NCI-H1105 (cell line): ENCODE results near the gene RTL5.

ENCODE experiments used
- DNase-seq: peaks from one replicate; lab custom pipeline; 2025; lab: John Stamatoyannopoulos, UW

RTL5 gene

GRCh38 chrX:72108666-72109065 is 23.0 kb downstream of the RTL5 start:
- no peak for DNase-seq

- DNase-seq, result no peak
Measured at GRCh38 chrX:72107841-72108595, 23.7 kb downstream of the RTL5 start.

GRCh38 chrX:72107320-72107719 is 24.4 kb downstream of the RTL5 start:
- no peak for DNase-seq

GRCh38 chrX:72105436-72105835 is 26.3 kb downstream of the RTL5 start:
- DNase-seq, result no peak

- DNase-seq, result no peak
Measured at GRCh38 chrX:72102760-72103159, 29.0 kb downstream of the RTL5 start.

- DNase-seq, result no peak
Measured at GRCh38 chrX:72102126-72102525, 29.6 kb downstream of the RTL5 start.

GRCh38 chrX:72101597-72102037 is 30.1 kb downstream of the RTL5 start:
- DNase-seq, result no peak

- DNase-seq, result no peak
Measured at GRCh38 chrX:72100824-72101351, 30.8 kb downstream of the RTL5 start.

GRCh38 chrX:72100051-72100755 is 31.5 kb downstream of the RTL5 start:
- no peak for DNase-seq

GRCh38 chrX:72097098-72097497 is 34.6 kb downstream of the RTL5 start:
- DNase-seq, result no peak

- no peak for DNase-seq
Measured at GRCh38 chrX:72095370-72095769, 36.3 kb downstream of the RTL5 start.

- peak; percentile 14 for DNase-seq
Measured at GRCh38 chrX:72094894-72095293, 36.8 kb downstream of the RTL5 start.

- no peak for DNase-seq
Measured at GRCh38 chrX:72089254-72089653, 42.5 kb downstream of the RTL5 start.

GRCh38 chrX:72088761-72089160 is 43.0 kb downstream of the RTL5 start:
- DNase-seq, result no peak

- DNase-seq, result no peak
Measured at GRCh38 chrX:72086995-72087394, 44.7 kb downstream of the RTL5 start.

GRCh38 chrX:72084114-72084513 is 47.6 kb downstream of the RTL5 start:
- no peak for DNase-seq

- DNase-seq, result no peak
Measured at GRCh38 chrX:72083291-72083690, 48.4 kb downstream of the RTL5 start.

GRCh38 chrX:72081605-72082320 is 50.0 kb downstream of the RTL5 start:
- no peak for DNase-seq

- DNase-seq, result no peak
Measured at GRCh38 chrX:72080800-72081199, 50.9 kb downstream of the RTL5 start.

GRCh38 chrX:72080150-72080549 is 51.6 kb downstream of the RTL5 start:
- DNase-seq, result no peak

GRCh38 chrX:72079607-72080006 is 52.1 kb downstream of the RTL5 start:
- no peak for DNase-seq

GRCh38 chrX:72078411-72078810 is 53.3 kb downstream of the RTL5 start:
- no peak for DNase-seq
